Esophagus squamous epithelium (tissue), 4 donors: ENCODE data around the gene ENOX2.

ENCODE experiments used
- CTCF ChIP-seq, 6 experiments: fragments of 450-650 bp in 4 of 6; fragments of 200-600 bp in 2 of 6; sonication (generic) in 2 of 6; IDR thresholded peaks; one replicate each; pipeline ENCODE4 v1.5.1; 2016 to 2019; ENCODE audit warnings: antibody characterized with exemption in 6 of 6, mild to moderate bottlenecking in 4 of 6, moderate library complexity in 4 of 6
- POLR2A ChIP-seq, 4 donors: fragments of 450-650 bp; IDR thresholded peaks; one replicate each; pipeline ENCODE4 v1.6.1; 2017; ENCODE audit warnings: antibody characterized with exemption in 4 of 4, mild to moderate bottlenecking in 4 of 4, moderate library complexity in 3 of 4

GRCh38 chrX:130725519-130725918 lies 177.5 kb downstream of the ENOX2 start:
- no peak for TF ChIP-seq CTCF (IDR thresholded peaks at IDR 0.05)
- TF ChIP-seq POLR2A (IDR thresholded peaks at IDR 0.05), result no peak
